Amniotic epithelial cell (primary cell): ENCODE measurements around the gene SLC7A9.

Source experiments
- DNase-seq: peaks from one replicate; pipeline ENCODE4 v3.0.0-alpha.2; 2010; ENCODE audit warnings: low read depth

SLC7A9 gene

GRCh38 chr19:32824916-32825608 lies 44.5 kb downstream of the SLC7A9 start:
- no peak for DNase-seq

GRCh38 chr19:32824191-32824751 lies 45.3 kb downstream of the SLC7A9 start:
- no peak for DNase-seq

GRCh38 chr19:32823747-32824102 lies 45.8 kb downstream of the SLC7A9 start:
- no peak for DNase-seq

- DNase-seq, result no peak
These were observed 46.4 kb downstream of the SLC7A9 start for GRCh38 chr19:32822916-32823746.

GRCh38 chr19:32819419-32820400 lies 49.9 kb downstream of the SLC7A9 start:
- DNase-seq, result no peak

GRCh38 chr19:32818536-32818935 lies 51.0 kb downstream of the SLC7A9 start:
- no peak for DNase-seq

GRCh38 chr19:32817569-32818476 lies 51.7 kb downstream of the SLC7A9 start:
- DNase-seq, result no peak

- no peak for DNase-seq
These were observed 52.9 kb downstream of the SLC7A9 start for GRCh38 chr19:32816555-32817099.

- DNase-seq, result no peak
These were observed 54.9 kb downstream of the SLC7A9 start for GRCh38 chr19:32814624-32815023.

GRCh38 chr19:32813862-32814425 lies 55.6 kb downstream of the SLC7A9 start:
- no peak for DNase-seq

- no peak for DNase-seq
These were observed 57.0 kb downstream of the SLC7A9 start for GRCh38 chr19:32812571-32812970.

- no peak for DNase-seq
These were observed 57.5 kb downstream of the SLC7A9 start for GRCh38 chr19:32812036-32812435.

- no peak for DNase-seq
These were observed 58.4 kb downstream of the SLC7A9 start for GRCh38 chr19:32811151-32811550.

GRCh38 chr19:32810452-32810851 lies 59.1 kb downstream of the SLC7A9 start:
- no peak for DNase-seq

GRCh38 chr19:32809754-32810153 lies 59.8 kb downstream of the SLC7A9 start:
- no peak for DNase-seq

GRCh38 chr19:32809254-32809653 lies 60.3 kb downstream of the SLC7A9 start:
- no peak for DNase-seq

GRCh38 chr19:32808236-32808635 lies 61.3 kb downstream of the SLC7A9 start:
- no peak for DNase-seq

- DNase-seq, result no peak
These were observed 66.7 kb downstream of the SLC7A9 start for GRCh38 chr19:32802840-32803239.

GRCh38 chr19:32800754-32801153 lies 68.8 kb downstream of the SLC7A9 start:
- DNase-seq, result no peak

- DNase-seq, result no peak
These were observed 69.4 kb downstream of the SLC7A9 start for GRCh38 chr19:32800191-32800590.
